ENCODE data around the gene DHX38.

- TF ChIP-seq CTCF (IDR thresholded peaks at IDR 0.05) (peak in 1 of 2 donors; percentile 36), POLR2AphosphoS5 (IDR thresholded peaks at IDR 0.05) (no peak)
Measured at GRCh38 chr16:72099377-72099818, 5.8 kb downstream of the DHX38 start.

Data from suprapubic skin (tissue), 3 donors.